ENCODE measurements around the gene TMEM163. TPM values are rescaled to one million over a fixed set of nuclear protein-coding genes. Genes with fewer than 3 reads are reported as not detected.

TMEM163 gene
- total RNA-seq, 1 donor from 2014 or later: not detected

DNA sequence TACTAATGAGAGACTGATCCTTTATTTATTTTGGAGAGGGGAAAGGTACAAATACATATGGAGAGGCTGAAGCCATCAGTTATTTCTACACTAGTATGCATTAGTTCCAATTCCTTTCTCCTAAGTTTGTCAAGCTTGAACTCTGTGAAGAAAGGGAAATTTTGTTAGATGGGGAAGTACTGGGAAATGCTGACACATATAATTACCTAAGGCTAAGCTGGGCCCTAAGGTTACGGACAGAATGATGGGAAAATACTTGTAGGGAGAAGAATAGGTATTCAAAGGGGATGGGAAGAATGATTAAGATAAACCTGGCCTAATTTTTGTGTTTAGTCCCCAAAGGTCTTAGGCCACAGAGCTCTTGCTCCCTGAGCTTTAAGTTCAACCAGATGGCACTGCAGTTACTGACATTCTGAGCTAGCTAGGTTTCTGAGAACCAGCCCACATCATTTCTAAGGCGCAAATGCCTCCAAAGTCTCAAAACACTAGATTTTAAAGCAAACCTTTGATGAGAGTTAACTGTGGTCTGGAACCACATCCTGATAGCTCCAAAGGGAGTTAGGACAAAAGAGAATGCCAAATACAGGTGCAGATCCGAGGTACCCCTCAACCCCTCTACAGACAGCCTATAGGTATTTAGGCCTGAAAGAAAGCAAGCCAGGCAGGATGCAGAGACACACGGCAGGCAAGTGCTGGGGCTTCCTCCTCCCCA is 2.7 kb downstream of the TMEM163 start:
- Histone ChIP-seq H3K27me3 (ENCODE audit: control insufficient read depth, insufficient read depth, low read length) (peaks cover 27% of the 10 kb centered on the region), H3K4me3 (ENCODE audit: low read depth, low read length) (no peak overlapping the region), H3K36me3 (ENCODE audit: control insufficient read depth, insufficient read depth, low read length) (no peaks in the 10 kb centered on the region)
- DNase-seq (ENCODE audit: low read depth) (no peak), FAIRE-seq (no peak)
- TF ChIP-seq, protein P1, sequence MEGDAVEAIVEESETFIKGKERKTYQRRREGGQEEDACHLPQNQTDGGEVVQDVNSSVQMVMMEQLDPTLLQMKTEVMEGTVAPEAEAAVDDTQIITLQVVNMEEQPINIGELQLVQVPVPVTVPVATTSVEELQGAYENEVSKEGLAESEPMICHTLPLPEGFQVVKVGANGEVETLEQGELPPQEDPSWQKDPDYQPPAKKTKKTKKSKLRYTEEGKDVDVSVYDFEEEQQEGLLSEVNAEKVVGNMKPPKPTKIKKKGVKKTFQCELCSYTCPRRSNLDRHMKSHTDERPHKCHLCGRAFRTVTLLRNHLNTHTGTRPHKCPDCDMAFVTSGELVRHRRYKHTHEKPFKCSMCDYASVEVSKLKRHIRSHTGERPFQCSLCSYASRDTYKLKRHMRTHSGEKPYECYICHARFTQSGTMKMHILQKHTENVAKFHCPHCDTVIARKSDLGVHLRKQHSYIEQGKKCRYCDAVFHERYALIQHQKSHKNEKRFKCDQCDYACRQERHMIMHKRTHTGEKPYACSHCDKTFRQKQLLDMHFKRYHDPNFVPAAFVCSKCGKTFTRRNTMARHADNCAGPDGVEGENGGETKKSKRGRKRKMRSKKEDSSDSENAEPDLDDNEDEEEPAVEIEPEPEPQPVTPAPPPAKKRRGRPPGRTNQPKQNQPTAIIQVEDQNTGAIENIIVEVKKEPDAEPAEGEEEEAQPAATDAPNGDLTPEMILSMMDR (IDR thresholded peaks at IDR 0.05; ENCODE audit: insufficient read depth, low read length, severe bottlenecking): no peak

DNA sequence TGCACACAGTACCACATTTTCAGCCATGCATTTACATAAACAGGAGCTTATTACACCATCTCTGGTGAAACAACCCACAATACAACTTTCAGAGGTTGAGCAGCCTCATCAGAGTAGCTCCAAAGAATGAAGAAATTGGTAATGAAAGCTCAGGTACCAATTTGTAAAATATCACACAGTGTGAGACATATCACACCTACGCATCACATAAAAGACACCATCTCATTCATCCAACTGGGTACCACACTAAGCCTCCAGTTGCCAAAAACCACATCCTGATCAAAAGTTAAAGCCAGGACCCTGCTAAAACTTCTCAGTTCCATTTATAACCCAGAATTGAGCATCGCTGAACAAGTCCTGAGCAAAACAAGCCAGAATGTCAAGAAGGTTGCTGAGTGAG is 4.6 kb downstream of the TMEM163 start:
- Histone ChIP-seq H3K4me3 (ENCODE audit: low read depth, low read length) (no peak overlapping the region), H3K36me3 (ENCODE audit: control insufficient read depth, insufficient read depth, low read length) (no peaks in the 10 kb centered on the region), H3K27me3 (ENCODE audit: control insufficient read depth, insufficient read depth, low read length) (peaks cover 15% of the 10 kb centered on the region)
- DNase-seq (ENCODE audit: low read depth): no peak
- TF ChIP-seq, protein P1 (IDR thresholded peaks at IDR 0.05; ENCODE audit: insufficient read depth, low read length, severe bottlenecking): no peak
- FAIRE-seq: no peak

DNA sequence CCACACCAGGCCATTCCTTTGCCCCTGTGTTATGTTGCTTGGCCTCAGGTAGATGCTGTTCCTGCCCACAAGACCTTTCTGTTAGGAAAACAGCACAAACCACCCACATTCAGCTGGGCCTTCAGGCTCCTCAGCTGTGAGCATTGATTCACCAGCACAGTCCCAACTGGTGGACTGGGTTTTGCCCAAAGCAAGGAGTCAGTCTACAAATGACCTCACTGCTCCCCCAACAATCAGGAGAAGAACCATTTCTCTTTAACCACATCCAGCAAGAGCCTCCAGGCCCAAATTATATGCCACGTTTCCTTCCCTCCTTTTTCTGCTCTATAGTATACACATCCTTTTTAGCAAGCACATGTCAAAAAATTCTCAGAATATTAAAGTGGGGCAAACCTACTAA is 5.2 kb downstream of the TMEM163 start:
- Histone ChIP-seq H3K27me3 (ENCODE audit: control insufficient read depth, insufficient read depth, low read length) (peaks cover 13% of the 10 kb centered on the region), H3K36me3 (ENCODE audit: control insufficient read depth, insufficient read depth, low read length) (no peaks in the 10 kb centered on the region), H3K4me3 (ENCODE audit: low read depth, low read length) (no peak overlapping the region)
- DNase-seq (ENCODE audit: low read depth): no peak
- no peak for FAIRE-seq
- TF ChIP-seq, protein P1 (IDR thresholded peaks at IDR 0.05; ENCODE audit: insufficient read depth, low read length, severe bottlenecking): no peak

DNA sequence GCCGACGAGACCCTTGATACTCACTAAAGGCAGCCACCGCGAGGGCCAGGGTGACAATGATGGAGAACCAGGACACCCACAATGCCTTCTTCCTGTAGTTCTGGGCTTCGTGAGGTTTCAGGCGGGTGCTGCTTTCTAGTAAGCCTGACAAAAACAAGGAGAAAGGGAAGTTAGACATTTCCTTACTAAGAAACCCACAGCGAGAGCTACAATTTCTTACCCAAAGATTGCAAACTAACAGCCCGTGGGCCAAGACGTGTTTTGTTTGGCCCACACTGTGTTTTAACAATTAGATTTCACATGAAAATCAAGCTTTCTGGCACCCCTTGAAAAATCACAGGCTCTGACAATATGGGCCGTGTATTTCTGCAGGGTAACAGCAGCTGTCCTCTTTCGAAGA is 5.6 kb downstream of the TMEM163 start:
- TF ChIP-seq, protein P1 (IDR thresholded peaks at IDR 0.05; ENCODE audit: insufficient read depth, low read length, severe bottlenecking): no peak
- Histone ChIP-seq H3K4me3 (ENCODE audit: low read depth, low read length) (no peak overlapping the region), H3K27me3 (ENCODE audit: control insufficient read depth, insufficient read depth, low read length) (peaks cover 11% of the 10 kb centered on the region), H3K36me3 (ENCODE audit: control insufficient read depth, insufficient read depth, low read length) (no peaks in the 10 kb centered on the region)
- FAIRE-seq (no peak), DNase-seq (ENCODE audit: low read depth) (no peak)

DNA sequence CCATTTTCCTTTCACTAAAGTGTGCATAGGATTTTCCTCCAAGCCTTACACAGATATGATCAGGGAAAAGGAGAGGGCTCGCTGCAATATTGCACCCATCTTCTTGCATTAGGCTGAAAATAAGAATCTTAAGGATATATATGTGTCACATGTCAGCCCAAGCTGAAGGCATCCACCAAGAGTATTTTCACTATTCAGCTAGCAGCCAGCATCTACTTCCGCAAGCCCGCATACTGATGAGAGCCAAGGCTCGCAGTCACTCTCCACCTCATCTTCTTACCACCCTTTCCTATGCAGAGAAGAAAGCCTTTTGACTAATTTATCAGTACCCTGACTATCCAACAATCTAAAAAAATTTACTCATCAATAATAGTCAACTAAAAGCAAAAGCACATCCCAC is 6.1 kb downstream of the TMEM163 start:
- DNase-seq (ENCODE audit: low read depth) (no peak), FAIRE-seq (no peak)
- peaks cover 7% of the 10 kb centered on the region for H3K27me3 ChIP-seq (ENCODE audit: control insufficient read depth, insufficient read depth, low read length)
- no peak overlapping the region for H3K4me3 ChIP-seq (ENCODE audit: low read depth, low read length)
- no peaks in the 10 kb centered on the region for H3K36me3 ChIP-seq (ENCODE audit: control insufficient read depth, insufficient read depth, low read length)
- TF ChIP-seq, protein P1 (IDR thresholded peaks at IDR 0.05; ENCODE audit: insufficient read depth, low read length, severe bottlenecking): no peak

DNA sequence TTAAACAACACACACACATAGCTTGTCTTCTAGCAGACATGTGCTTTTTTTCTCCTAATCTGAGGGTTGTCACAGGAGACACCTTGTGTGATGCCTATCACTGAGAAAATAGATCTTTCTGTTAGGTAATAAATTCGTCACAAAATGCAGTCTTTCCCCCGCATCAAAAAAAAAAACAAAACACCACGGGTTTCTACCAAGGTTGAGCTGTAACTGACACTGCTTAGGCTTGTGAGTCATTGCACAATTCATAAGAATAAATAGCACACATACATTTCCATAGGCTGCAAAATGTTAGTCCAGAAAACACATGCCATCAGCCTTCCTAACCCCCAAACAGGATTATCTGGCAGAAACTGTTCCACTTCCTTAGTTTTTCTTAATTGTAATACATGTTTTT is 6.5 kb downstream of the TMEM163 start:
- H3K4me3 ChIP-seq (ENCODE audit: low read depth, low read length): no peak overlapping the region
- TF ChIP-seq, protein P1 (IDR thresholded peaks at IDR 0.05; ENCODE audit: insufficient read depth, low read length, severe bottlenecking): no peak
- H3K27me3 ChIP-seq (ENCODE audit: control insufficient read depth, insufficient read depth, low read length): peaks cover 4% of the 10 kb centered on the region
- no peaks in the 10 kb centered on the region for H3K36me3 ChIP-seq (ENCODE audit: control insufficient read depth, insufficient read depth, low read length)
- FAIRE-seq: no peak
- DNase-seq (ENCODE audit: low read depth): peak; percentile 40
